Calu3 (cell line): ENCODE results near the gene PLEKHG5. TPM values are rescaled to one million over a fixed set of nuclear protein-coding genes. Genes with fewer than 3 reads are reported as not detected.

ENCODE experiments used
- BruUV-seq: library from RNA; stranded (reverse); fragments of 400-500 nt; replicated peaks from 2 replicates; lab custom pipeline; 2021; lab: Mats Ljungman, UMichigan
- CTCF ChIA-PET: fragments of 300-600 bp; sonication (Branson Sonifier 250); formaldehyde crosslinking; loops from one replicate; lab custom pipeline; 2022; ENCODE audit warnings: antibody characterized with exemption; lab: Charles Lee
- DNase-seq: peaks from one replicate; pipeline ENCODE4 v3.0.0; 2022
- H3K27ac Mint-ChIP-seq: one replicate; pipeline ENCODE4 v1.8.0; 2022; ENCODE audit warnings: mixed read lengths; ENCODE audit not compliant: unreplicated experiment
- H3K27me3 Mint-ChIP-seq: one replicate; pipeline ENCODE4 v1.8.0; 2022; ENCODE audit warnings: mixed read lengths; ENCODE audit not compliant: unreplicated experiment
- H3K36me3 Mint-ChIP-seq: one replicate; pipeline ENCODE4 v1.8.0; 2022; ENCODE audit warnings: mild to moderate bottlenecking, moderate library complexity, mixed read lengths; ENCODE audit not compliant: insufficient read depth, unreplicated experiment
- H3K4me1 Mint-ChIP-seq: one replicate; pipeline ENCODE4 v1.8.0; 2022; ENCODE audit warnings: mild to moderate bottlenecking, low read depth, mixed read lengths; ENCODE audit not compliant: unreplicated experiment
- H3K4me3 Mint-ChIP-seq: one replicate; pipeline ENCODE4 v1.8.0; 2022; ENCODE audit warnings: mild to moderate bottlenecking, low read depth, moderate library complexity, mixed read lengths; ENCODE audit not compliant: unreplicated experiment
- H3K9me3 Mint-ChIP-seq: one replicate; pipeline ENCODE4 v1.8.0; 2022; ENCODE audit warnings: low read depth, mixed read lengths; ENCODE audit not compliant: unreplicated experiment
- intact Hi-C: fragments of 100-400 bp; cut with micrococcal nuclease; formaldehyde crosslinking; loops from one replicate; pipeline ENCODE4 v1.10.0; 2022; ENCODE audit not compliant: unreplicated experiment
- total RNA-seq: library from RNA; stranded (reverse); gene quantifications from 2 replicates; pipeline ENCODE4 v1.2.3, GENCODE V29; 2022
- TF ChIP-seq, protein P1 (sequence below): fragments of 200-600 bp; IDR thresholded peaks from one replicate; pipeline ENCODE4 v1.8.0; 2022; ENCODE audit warnings: antibody characterized with exemption; ENCODE audit not compliant: unreplicated experiment

Gene PLEKHG5
- total RNA-seq, 1 experiment from 2014 or later, result 5.1 TPM

DNA sequence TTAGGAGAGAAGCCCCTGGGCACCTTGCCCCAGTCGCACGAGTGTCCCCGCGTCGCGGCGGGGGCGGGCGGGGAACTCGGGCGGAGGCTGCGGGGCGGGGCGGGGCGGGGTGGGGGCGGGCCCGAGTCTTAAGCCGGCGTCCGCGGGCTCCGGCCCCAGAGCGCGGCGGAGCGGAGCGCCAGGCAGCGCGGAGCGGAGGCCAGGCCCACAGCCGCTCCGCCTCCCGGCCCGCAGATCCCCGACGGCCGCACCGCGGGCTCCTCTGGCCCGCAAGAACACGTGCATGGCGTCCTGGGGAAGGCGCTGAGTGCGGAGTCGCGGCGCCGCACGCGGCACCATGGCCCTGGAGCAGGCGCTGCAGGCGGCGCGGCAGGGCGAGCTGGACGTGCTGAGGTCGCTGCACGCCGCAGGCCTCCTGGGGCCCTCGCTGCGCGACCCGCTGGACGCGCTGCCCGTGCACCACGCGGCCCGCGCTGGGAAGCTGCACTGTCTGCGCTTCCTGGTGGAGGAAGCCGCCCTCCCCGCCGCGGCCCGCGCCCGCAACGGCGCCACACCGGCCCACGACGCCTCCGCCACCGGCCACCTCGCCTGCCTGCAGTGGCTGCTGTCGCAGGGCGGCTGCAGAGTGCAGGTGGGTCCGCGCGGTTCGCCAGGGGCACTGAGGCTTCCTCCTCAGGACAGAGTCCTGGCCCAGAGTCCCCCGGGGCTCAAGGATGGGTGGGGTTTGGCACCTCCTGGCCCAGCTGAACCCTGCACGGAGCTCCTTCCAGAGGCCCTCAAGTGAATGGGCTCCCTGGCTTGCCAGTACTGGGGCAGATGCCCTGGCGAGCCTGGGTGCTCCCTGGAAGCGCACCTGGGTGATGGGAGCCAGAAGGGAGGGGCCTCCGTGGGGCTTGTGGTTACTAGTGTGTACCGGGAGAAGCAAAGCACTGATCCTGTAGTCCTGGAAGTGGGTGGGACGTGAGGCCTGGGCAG lies 66.6 kb downstream of the PLEKHG5 start, which contains the start of gene ESPN:
Gene ESPN (plus strand): TSS at position 158 of the 975 bp plus-strand sequence. CDS start 180 bp downstream, at position 338.
- no peaks in the 10 kb centered on the region for H3K4me1 Mint-ChIP-seq
- CTCF ChIA-PET, result interaction anchor here (0.6 kb wide), 1 partner anchor 15 kb away, joined by 4 read pairs; no protein-coding TSS in a partner anchor
- TF ChIP-seq, protein P1, sequence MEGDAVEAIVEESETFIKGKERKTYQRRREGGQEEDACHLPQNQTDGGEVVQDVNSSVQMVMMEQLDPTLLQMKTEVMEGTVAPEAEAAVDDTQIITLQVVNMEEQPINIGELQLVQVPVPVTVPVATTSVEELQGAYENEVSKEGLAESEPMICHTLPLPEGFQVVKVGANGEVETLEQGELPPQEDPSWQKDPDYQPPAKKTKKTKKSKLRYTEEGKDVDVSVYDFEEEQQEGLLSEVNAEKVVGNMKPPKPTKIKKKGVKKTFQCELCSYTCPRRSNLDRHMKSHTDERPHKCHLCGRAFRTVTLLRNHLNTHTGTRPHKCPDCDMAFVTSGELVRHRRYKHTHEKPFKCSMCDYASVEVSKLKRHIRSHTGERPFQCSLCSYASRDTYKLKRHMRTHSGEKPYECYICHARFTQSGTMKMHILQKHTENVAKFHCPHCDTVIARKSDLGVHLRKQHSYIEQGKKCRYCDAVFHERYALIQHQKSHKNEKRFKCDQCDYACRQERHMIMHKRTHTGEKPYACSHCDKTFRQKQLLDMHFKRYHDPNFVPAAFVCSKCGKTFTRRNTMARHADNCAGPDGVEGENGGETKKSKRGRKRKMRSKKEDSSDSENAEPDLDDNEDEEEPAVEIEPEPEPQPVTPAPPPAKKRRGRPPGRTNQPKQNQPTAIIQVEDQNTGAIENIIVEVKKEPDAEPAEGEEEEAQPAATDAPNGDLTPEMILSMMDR, result no peak
- DNase-seq, result no peak
- H3K4me3 Mint-ChIP-seq, result no peak within 1 kb of the TSS
- H3K27ac Mint-ChIP-seq, result no peak within 1 kb of the TSS
- H3K27me3 Mint-ChIP-seq, result peaks cover 38% of the 10 kb centered on the region
- intact Hi-C loops, result no loop called here
- peaks cover 10% of the 10 kb centered on the region for H3K36me3 Mint-ChIP-seq
- H3K9me3 Mint-ChIP-seq, result no peaks in the 10 kb centered on the region
- BruUV-seq, result no TSS peak

DNA sequence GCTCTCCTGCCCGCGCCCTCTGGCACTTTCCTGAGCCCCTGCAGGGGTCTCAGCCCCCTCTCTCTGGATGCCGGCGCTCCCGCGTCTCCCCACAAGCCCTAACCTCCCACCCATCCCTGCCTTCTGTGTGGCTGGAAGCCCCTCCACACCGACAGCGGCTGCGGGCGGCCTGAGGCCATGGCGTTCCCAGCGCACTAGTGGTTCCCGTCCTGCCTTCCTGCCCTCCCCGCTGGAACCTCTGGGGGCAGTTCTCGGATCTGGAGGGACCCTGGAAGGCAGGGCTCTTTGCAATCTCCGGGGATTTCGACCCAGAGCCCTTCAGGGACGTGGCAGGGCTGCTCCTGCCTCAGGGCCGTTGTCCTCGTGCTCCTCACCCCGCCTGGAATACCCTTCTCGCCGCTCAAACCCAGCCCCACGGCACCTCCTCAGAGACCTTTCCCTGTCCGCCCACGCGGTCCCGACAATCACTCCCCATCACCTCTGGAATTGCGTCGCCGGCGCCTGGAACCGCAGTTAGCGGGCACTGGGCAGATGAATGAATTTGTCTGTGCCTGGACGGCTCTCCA lies 67.4 kb downstream of the PLEKHG5 start:
- no peaks in the 10 kb centered on the region for H3K4me1 Mint-ChIP-seq
- CTCF ChIA-PET, result interaction anchor here (1.3 to 1.5 kb wide), 2 partner anchors 13 to 14 kb away, joined by 8 to 9 read pairs; no protein-coding TSS in a partner anchor
- H3K4me3 Mint-ChIP-seq, result no peak overlapping the region
- H3K27me3 Mint-ChIP-seq, result peaks cover 38% of the 10 kb centered on the region
- H3K36me3 Mint-ChIP-seq, result peaks cover 11% of the 10 kb centered on the region
- intact Hi-C loops, result loop anchor here (2.0 kb wide), 1 partner anchor 15 kb away; no protein-coding TSS in a partner anchor
- TF ChIP-seq, protein P1, result no peak
- no TSS peak for BruUV-seq
- no peak for DNase-seq
- no peaks in the 10 kb centered on the region for H3K9me3 Mint-ChIP-seq
- no peak overlapping the region for H3K27ac Mint-ChIP-seq

DNA sequence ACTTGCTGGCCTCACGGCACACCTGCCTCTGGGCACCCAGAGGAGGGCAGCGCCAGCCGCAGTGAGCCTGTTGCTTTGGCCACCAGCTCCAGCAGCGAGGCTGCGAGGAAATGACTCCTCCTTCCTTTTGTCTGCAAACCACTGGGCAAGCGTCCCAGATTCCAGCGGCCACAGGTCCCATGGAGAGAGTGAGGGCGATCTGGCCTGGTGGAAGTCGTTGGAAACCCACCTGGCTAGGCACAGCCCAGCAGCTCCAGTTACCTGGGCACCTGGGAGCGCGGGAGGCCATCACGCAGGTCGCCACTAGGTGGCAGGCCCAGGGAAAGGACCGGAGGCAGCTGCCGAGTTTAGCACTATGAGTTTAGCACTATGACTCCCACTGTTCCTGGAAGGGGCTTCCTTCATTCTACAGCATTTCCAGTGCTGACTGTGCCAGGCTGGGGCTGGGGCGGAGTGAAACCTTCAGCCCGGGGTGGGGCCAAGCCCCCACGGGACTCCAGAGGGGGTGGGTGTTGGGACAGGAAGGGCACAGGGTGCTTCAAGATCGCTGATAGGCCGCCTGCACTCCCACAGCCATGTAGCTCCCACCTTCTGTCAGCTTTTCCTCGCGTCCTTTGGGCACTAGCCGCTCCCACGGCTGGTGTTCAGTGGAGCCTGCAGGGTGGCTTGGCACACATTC lies 68.0 kb downstream of the PLEKHG5 start:
- BruUV-seq, result no TSS peak
- peaks cover 11% of the 10 kb centered on the region for H3K36me3 Mint-ChIP-seq
- DNase-seq, result peak; percentile 82
- no peak overlapping the region for H3K27ac Mint-ChIP-seq
- CTCF ChIA-PET, result interaction anchor here (1.0 to 1.5 kb wide), 5 partner anchors 9 to 68 kb away, joined by 3 to 9 read pairs (median 7); partner anchors contain the start of gene PLEKHG5
- H3K9me3 Mint-ChIP-seq, result no peaks in the 10 kb centered on the region
- peaks cover 40% of the 10 kb centered on the region for H3K27me3 Mint-ChIP-seq
- TF ChIP-seq, protein P1, result peak; percentile 58
- no peak overlapping the region for H3K4me3 Mint-ChIP-seq
- intact Hi-C loops, result loop anchor here (2.0 kb wide), 1 partner anchor 15 kb away; no protein-coding TSS in a partner anchor
- H3K4me1 Mint-ChIP-seq, result no peaks in the 10 kb centered on the region

DNA sequence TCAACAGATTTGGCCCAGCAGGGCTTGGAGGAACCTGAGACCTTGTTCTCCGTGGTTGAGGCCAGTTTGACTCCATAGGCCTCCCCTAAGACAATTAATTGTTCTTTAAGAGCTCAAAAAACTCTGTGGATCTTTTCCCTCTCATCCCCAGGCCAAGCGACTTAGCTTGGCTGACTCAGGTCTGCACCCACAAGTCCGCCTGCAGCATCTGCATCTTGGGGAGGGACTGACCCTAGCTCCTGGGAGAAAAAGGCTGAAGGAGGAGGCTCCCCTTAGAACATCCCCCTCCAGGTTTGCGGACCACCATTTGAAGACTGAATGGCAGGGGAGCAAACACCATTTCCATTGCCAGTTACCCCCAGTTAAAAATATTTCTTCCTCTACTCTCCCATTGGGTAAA lies 70.2 kb downstream of the PLEKHG5 start:
- DNase-seq, result no peak
- H3K36me3 Mint-ChIP-seq, result peaks cover 6% of the 10 kb centered on the region
- no peak overlapping the region for H3K4me3 Mint-ChIP-seq
- TF ChIP-seq, protein P1, result no peak
- H3K9me3 Mint-ChIP-seq, result no peaks in the 10 kb centered on the region
- CTCF ChIA-PET, result interaction anchor here (0.6 to 2.7 kb wide), 3 partner anchors 10 to 36 kb away, joined by 5 to 9 read pairs (median 7); no protein-coding TSS in a partner anchor
- H3K27me3 Mint-ChIP-seq, result peaks cover 62% of the 10 kb centered on the region
- intact Hi-C loops, result no loop called here
- no TSS peak for BruUV-seq
- H3K4me1 Mint-ChIP-seq, result no peaks in the 10 kb centered on the region
- no peak overlapping the region for H3K27ac Mint-ChIP-seq
